HCT116 (cell line): Measurements from ENCODE around the gene CRISP2. TPM values are rescaled to one million over a fixed set of nuclear protein-coding genes. Genes with fewer than 3 reads are reported as not detected.

Source experiments
- ATAC-seq: fragments of 200-7000 bp; cut with Tn5 transposase; 2 replicates; pipeline ENCODE4 v1.9.1; 2020; ENCODE audit warnings: mild to moderate bottlenecking, moderate library complexity
- BruUV-seq: library from RNA; stranded (reverse); fragments of 400-500 nt; replicated peaks from 2 replicates; lab custom pipeline; 2021; lab: Mats Ljungman, UMichigan
- CTCF ChIA-PET: fragments of 300-600 bp; sonication (Branson Sonifier 250); formaldehyde crosslinking; loops from one replicate; lab custom pipeline; 2021; ENCODE audit warnings: antibody characterized with exemption; lab: Charles Lee
- POLR2A ChIA-PET: fragments of 300-600, 350-600 bp; sonication (Branson Sonifier 250); formaldehyde crosslinking; loops from one replicate; lab custom pipeline; 2021; ENCODE audit warnings: antibody characterized with exemption; lab: Charles Lee
- RAD21 ChIA-PET, 2 experiments: fragments of 300-600 bp; sonication (Branson Sonifier 250); formaldehyde crosslinking; loops; one replicate each; lab custom pipeline; 2023; ENCODE audit warnings: low total read pairs in 2 of 2; ENCODE audit not compliant: uncharacterized antibody in 2 of 2, unreplicated experiment in 2 of 2, low non-redundant PET in 1 of 2; lab: Charles Lee
- DNase-seq: peaks from one replicate; pipeline ENCODE4 v3.0.0-alpha.2; 2010; ENCODE audit warnings: low read depth, low spot score
- H2AFZ ChIP-seq: fragments of 200-600 bp; shearing (Covaris generic), sonication (generic); 2 replicates; pipeline ENCODE4 v1.6.1; 2017; ENCODE audit warnings: low read depth, mixed run types, mixed read lengths, antibody characterized with exemption, low read length; ENCODE audit not compliant: poor library complexity, severe bottlenecking
- H3K27ac ChIP-seq: 2 replicates; pipeline ENCODE4 v1.5.1; 2012; ENCODE audit warnings: low read depth, low read length
- H3K27me3 ChIP-seq: fragments of 200-600 bp; sonication (generic); 2 replicates; pipeline ENCODE4 v1.6.1; 2016; ENCODE audit warnings: mixed run types, low read length, mixed read lengths; ENCODE audit not compliant: insufficient read depth
- H3K36me3 ChIP-seq, 2 experiments: fragments of 200-500 bp in 1 of 2; fragments of 200-600 bp in 1 of 2; sonication (Bioruptor generic) in 1 of 2; sonication (generic) in 1 of 2; 2 replicates each; pipeline versions ENCODE4 v1.5.1 to v1.6.1; 2014 to 2016; ENCODE audit warnings: low read length in 2 of 2, inconsistent platforms in 1 of 2, mixed read lengths in 1 of 2, mixed run types in 1 of 2; ENCODE audit not compliant: insufficient read depth in 2 of 2, control insufficient read depth in 1 of 2
- H3K4me1 ChIP-seq, 2 experiments: fragments of 200-600 bp in 1 of 2; sonication (generic) in 1 of 2; 2 replicates each; pipeline versions ENCODE4 v1.5.1 to v1.6.1; 2012 to 2017; ENCODE audit warnings: low read length in 2 of 2, inconsistent platforms in 1 of 2, mild to moderate bottlenecking in 1 of 2, mixed read lengths in 1 of 2, mixed run types in 1 of 2, moderate library complexity in 1 of 2; ENCODE audit not compliant: insufficient read depth in 2 of 2, control insufficient read depth in 1 of 2
- H3K4me2 ChIP-seq: fragments of 200-600 bp; sonication (generic); 2 replicates; pipeline ENCODE4 v1.6.1; 2017; ENCODE audit warnings: mixed run types, low read length, mixed read lengths
- H3K4me3 ChIP-seq, 2 experiments: fragments of 200-600 bp in 1 of 2; sonication (generic) in 1 of 2; replicated peaks in 1 of 2; 2 replicates each; pipeline ENCODE4 v1.5.1; 2011 to 2016; ENCODE audit warnings: low read length in 2 of 2, control low read depth in 1 of 2, low read depth in 1 of 2, mild to moderate bottlenecking in 1 of 2, mixed read lengths in 1 of 2, mixed run types in 1 of 2
- H3K79me2 ChIP-seq: fragments of 200-600 bp; sonication (generic); 2 replicates; pipeline ENCODE4 v1.6.1; 2017; ENCODE audit warnings: mild to moderate bottlenecking, mixed run types, low read length, moderate library complexity, mixed read lengths; ENCODE audit not compliant: insufficient read depth
- H3K9ac ChIP-seq: fragments of 200-600 bp; sonication (generic); 2 replicates; pipeline ENCODE4 v1.6.1; 2016; ENCODE audit warnings: low read length, mixed read lengths
- H3K9me2 ChIP-seq: fragments of 200-600 bp; sonication (generic), shearing (Covaris generic); 2 replicates; pipeline ENCODE4 v1.6.1; 2017; ENCODE audit warnings: mixed run types, mild to moderate bottlenecking, moderate library complexity; ENCODE audit not compliant: insufficient read depth
- H3K9me3 ChIP-seq, 2 experiments: fragments of 200-500 bp in 1 of 2; fragments of 200-600 bp in 1 of 2; sonication (Bioruptor generic) in 1 of 2; sonication (generic) in 1 of 2; 2 replicates each; pipeline ENCODE4 v1.6.1; 2014 to 2017; ENCODE audit warnings: low read length in 2 of 2, mixed read lengths in 2 of 2, inconsistent platforms in 1 of 2, low read depth in 1 of 2, mild to moderate bottlenecking in 1 of 2, mixed run types in 1 of 2, moderate library complexity in 1 of 2; ENCODE audit not compliant: control insufficient read depth in 1 of 2, insufficient read depth in 1 of 2
- H4K20me1 ChIP-seq: fragments of 200-600 bp; sonication (generic), shearing (Covaris generic); 2 replicates; pipeline ENCODE4 v1.6.1; 2017; ENCODE audit warnings: mixed run types, mild to moderate bottlenecking, moderate library complexity; ENCODE audit not compliant: insufficient read depth
- CBX3 ChIP-seq: IDR thresholded peaks from 2 replicates; pipeline ENCODE4 v1.6.1; 2012; ENCODE audit warnings: low read depth
- EGR1 ChIP-seq: IDR thresholded peaks from 2 replicates; pipeline ENCODE4 v1.6.1; 2012; ENCODE audit warnings: low read depth
- FOSL1 ChIP-seq: IDR thresholded peaks from 2 replicates; pipeline ENCODE4 v1.6.1; 2012; ENCODE audit warnings: low read depth
- POLR2A ChIP-seq: IDR thresholded peaks from 2 replicates; pipeline ENCODE4 v1.7.0; 2011; ENCODE audit warnings: borderline replicate concordance; ENCODE audit not compliant: insufficient read depth, insufficient read length; ENCODE audit errors: extremely low read depth
- REST ChIP-seq: IDR thresholded peaks from 2 replicates; pipeline ENCODE4 v1.6.1; 2012; ENCODE audit warnings: low read depth
- SIN3A ChIP-seq: IDR thresholded peaks from 2 replicates; pipeline ENCODE4 v1.6.1; 2012; ENCODE audit warnings: low read depth
- SP1 ChIP-seq: IDR thresholded peaks from 2 replicates; pipeline ENCODE4 v1.6.1; 2012; ENCODE audit warnings: low read depth
- SRF ChIP-seq: IDR thresholded peaks from 2 replicates; pipeline ENCODE4 v1.6.1; 2012; ENCODE audit warnings: low read depth
- intact Hi-C: fragments of 100-400 bp; cut with micrococcal nuclease; formaldehyde crosslinking; loops from 2 replicates; pipeline ENCODE4 v1.10.0; 2022
- total RNA-seq: library from RNA; stranded (reverse); gene quantifications from one replicate; pipeline ENCODE4 v1.2.1, GENCODE V29; 2021; ENCODE audit not compliant: unreplicated experiment
- TF ChIP-seq, protein P1 (sequence below), 3 experiments: fragments of 200-600 bp in 1 of 3; sonication (generic) in 1 of 3; IDR thresholded peaks in 2 of 3; conservative IDR thresholded peaks in 1 of 3; 2 replicates each; pipeline ENCODE4 v1.5.1; 2012 to 2017; ENCODE audit warnings: low read depth in 2 of 3, low read length in 2 of 3, antibody characterized with exemption in 1 of 3, borderline replicate concordance in 1 of 3, control low read depth in 1 of 3, mild to moderate bottlenecking in 1 of 3, mixed read lengths in 1 of 3, mixed run types in 1 of 3, moderate library complexity in 1 of 3; ENCODE audit not compliant: insufficient read depth in 1 of 3

CRISP2 gene
- total RNA-seq, 1 experiment from 2014 or later, result not detected

- Histone ChIP-seq H3K79me2 (no peaks in the 10 kb centered on the region), H3K9me2 (no peaks in the 10 kb centered on the region), H3K27ac (no peak overlapping the region), H3K4me1 (no peaks in the 10 kb centered on the region), H3K27me3 (no peaks in the 10 kb centered on the region), H3K4me3 (no peak overlapping the region), H3K9me3 (no peaks in the 10 kb centered on the region), H2AFZ (no peak overlapping the region), H3K4me2 (no peak overlapping the region), H3K9ac (no peak overlapping the region), H3K36me3 (no peaks in the 10 kb centered on the region), H4K20me1 (no peaks in the 10 kb centered on the region)
- DNase-seq (no peak), ATAC-seq (no peak)
- RAD21 ChIA-PET, result no interaction called here
- intact Hi-C loops, result no loop called here
- TF ChIP-seq SIN3A (no peak), SP1 (no peak), POLR2A (no peak), SRF (no peak), REST (no peak), CBX3 (no peak), EGR1 (no peak), FOSL1 (no peak)
- TF ChIP-seq, protein P1, sequence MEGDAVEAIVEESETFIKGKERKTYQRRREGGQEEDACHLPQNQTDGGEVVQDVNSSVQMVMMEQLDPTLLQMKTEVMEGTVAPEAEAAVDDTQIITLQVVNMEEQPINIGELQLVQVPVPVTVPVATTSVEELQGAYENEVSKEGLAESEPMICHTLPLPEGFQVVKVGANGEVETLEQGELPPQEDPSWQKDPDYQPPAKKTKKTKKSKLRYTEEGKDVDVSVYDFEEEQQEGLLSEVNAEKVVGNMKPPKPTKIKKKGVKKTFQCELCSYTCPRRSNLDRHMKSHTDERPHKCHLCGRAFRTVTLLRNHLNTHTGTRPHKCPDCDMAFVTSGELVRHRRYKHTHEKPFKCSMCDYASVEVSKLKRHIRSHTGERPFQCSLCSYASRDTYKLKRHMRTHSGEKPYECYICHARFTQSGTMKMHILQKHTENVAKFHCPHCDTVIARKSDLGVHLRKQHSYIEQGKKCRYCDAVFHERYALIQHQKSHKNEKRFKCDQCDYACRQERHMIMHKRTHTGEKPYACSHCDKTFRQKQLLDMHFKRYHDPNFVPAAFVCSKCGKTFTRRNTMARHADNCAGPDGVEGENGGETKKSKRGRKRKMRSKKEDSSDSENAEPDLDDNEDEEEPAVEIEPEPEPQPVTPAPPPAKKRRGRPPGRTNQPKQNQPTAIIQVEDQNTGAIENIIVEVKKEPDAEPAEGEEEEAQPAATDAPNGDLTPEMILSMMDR (IDR thresholded peaks at IDR 0.05 in 2 of 3, conservative IDR thresholded peaks at IDR 0.05 in 1 of 3; ENCODE audit: borderline replicate concordance in 1 of 3, insufficient read depth in 1 of 3, low read depth in 2 of 3, low read length in 2 of 3), result no peak
- CTCF ChIA-PET, result no interaction called here
- POLR2A ChIA-PET, result no interaction called here
- BruUV-seq, result no TSS peak
Observed at GRCh38 chr6:49662892-49663261, 50.5 kb downstream of the CRISP2 start.
